ENCODE results near the gene GRK5.
A peak's percentile ranks its signal among the peaks of the same experiment; 100 is the strongest.
"Not testable (repeated sequence)": the region's sequence is repeated elsewhere in the genome, so short reads cannot be mapped to it uniquely, and the experiment has no call there.

The GRK5 gene

DNA sequence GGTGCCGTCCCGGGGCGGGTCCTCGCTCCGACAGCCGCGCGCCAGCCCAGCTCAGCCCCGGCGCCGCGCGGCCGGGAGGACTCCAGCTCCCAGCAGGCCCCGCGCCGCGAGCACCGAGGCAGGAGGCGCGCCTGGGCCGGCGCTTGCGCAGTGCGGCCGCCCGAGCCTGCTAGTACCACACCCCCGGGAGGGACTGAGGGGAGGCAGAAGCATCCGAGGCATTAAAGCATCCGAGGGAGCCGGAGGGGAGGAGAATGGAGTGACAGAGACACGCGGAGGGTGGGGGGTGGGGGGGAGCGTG is at the start of gene GRK5:
Gene GRK5 (plus strand): TSS at position 206 of the 301 bp plus-strand sequence. CDS start 347 bp downstream, outside the sequence.
- DNase-seq (ENCODE audit: low spot score) = peak; percentile 92

DNA sequence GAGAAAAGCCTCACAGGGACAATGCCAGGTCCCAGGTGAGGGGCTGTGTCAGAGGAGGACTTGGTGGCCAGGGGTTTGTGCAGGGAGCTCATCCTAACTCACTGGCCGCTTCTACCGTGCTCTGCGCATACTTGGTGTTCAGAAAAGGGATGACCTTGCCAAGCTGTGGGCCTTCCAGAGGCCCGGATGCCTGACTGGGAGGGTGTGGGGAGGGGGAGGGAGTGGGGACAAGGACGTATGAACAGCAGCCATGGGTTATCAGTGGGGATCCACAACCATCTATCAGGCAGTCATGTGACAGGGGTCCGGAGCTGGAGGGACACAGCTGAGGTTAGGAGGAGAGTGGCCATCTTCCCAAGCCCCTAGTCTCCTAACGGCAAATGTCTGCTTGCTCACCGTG is 48.0 kb upstream of the GRK5 start:
- no peak for DNase-seq (ENCODE audit: low spot score)

DNA sequence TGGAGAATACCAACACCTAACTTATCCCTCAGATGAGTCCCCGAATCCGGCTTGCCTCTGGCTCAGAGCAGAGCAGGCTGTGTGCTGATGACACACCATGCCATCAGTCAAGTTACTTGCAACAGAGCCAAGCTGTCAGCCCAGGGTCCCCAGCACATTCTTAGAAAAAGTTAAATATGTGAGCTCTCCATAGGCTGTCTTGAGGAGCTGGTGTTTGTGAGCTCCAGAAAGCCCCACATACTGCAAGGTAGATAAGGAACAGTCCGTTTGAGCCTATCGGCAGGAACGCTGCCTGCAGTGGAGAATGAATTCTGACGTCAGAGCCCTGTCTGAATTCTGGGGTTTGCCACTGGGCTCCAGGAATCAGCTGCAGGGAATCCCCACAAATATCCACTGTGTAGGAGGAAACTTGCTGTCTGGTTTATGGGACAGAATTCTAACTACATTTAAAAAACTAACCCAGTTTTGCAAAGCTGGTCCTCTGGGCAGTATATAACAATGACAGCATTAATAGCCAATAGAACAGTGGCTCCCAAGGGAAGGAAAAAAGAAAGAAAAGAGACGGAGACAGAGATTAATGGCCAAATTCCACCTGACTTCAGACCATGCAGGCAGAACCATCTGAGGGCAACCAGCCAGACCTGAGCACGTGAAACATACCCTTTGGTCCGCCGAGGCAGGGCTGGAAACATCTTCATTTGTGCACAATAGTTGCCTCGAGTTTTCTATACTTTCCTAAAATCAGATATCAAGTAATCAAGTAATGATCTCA is 45.5 kb upstream of the GRK5 start:
- no peak for DNase-seq (ENCODE audit: low spot score)

DNA sequence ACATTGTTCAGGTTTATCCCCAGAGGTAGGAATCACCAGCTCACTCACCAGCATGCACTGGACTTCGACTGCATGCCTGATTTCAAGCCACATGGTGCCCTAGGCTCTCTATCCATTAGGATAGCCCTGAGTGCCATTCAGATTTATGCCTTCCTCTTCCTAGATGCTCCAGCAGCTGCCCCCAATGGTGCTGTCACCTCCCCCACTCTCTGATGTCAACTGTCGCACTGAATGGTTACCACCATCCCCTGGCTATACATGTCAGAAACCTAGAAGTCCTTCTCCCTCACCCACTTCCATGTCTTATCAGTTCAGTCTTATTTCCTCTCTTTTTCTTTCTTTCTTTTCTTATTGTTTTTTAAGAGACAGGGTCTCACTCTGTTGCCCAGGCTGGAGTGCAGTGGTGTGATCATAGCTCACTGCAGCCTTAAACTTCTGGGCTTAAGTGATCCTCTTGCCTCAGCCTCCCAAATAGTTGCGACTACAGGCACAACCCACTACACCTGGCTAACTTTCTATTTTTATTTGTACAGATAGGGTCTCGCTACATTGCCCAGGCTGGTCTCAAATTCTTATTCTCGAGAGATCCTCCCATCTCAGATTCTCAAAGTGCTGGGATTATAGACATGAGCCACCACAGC is 44.8 kb upstream of the GRK5 start:
- DNase-seq (ENCODE audit: low spot score) = no peak

DNA sequence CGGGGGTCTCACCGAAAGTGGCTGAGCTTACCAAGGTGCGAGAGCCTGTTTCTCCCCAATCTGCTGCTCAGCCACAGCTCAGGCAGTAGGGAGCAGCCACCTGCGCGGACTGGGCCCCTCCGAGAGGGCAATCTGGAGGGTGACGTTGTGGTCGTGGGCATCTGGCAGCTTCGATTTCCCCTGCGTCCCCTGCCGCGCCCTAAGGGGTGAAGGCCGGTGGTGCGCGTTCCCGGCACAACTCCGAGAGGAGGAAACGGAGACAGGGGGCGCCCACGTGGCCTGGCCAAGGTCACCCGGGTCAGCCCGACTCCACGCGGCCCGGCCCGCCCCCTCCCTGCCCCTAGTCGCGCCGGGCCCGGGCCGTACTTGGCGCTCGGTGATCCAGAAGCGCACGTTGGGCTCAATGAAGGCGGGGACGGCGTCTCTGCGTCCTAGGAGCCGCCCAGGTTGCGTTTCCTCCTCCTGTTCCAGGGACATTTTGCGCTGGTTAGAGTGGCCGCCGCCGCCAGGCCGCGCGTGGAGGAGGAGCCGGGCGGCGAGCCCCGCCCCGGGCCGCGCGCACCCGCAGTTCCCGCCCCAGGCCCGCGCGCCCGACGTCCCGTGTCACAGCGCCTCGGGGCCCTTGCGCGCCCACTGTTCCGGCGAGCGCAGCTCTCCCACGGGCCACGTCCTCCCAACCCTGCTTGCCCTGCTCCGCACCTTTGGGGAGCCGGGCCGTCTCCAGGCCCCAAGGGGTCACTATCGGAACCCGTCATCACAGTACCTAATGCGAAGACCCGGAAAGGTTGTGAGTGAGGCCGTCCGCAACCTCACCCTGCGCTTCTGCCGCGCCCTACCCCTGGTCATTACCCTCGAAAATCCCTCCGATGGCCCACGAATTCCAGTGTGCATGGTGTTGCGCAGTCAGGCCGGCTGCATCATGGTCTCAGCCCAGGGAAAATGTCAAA is 41.9 kb upstream of the GRK5 start, which contains the start of gene SFXN4:
Gene SFXN4 (minus strand): TSS at position 544 of the 947 bp plus-strand sequence. CDS start 67 bp downstream, at position 477.
- DNase-seq (ENCODE audit: low spot score) = peak; percentile 90

DNA sequence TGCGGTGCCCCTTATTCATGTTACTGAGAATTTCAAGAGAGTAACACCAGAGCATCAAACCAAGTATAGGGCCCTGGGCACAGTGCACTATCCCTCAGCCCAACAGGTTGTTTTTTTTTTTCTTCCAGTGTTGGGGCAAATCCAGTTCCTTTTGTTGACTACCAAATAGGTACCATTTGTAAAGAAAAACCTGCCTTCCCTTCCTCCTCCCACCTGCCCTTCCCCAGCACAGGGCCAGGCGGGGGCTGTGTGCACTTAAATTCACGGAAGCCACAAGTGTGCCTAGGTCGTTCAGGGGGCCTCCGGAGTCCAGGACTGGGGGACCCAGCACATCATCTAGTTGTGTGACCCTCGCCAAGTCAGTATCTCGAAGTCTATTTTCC is 41.3 kb upstream of the GRK5 start:
- DNase-seq (ENCODE audit: low spot score) = no peak

DNA sequence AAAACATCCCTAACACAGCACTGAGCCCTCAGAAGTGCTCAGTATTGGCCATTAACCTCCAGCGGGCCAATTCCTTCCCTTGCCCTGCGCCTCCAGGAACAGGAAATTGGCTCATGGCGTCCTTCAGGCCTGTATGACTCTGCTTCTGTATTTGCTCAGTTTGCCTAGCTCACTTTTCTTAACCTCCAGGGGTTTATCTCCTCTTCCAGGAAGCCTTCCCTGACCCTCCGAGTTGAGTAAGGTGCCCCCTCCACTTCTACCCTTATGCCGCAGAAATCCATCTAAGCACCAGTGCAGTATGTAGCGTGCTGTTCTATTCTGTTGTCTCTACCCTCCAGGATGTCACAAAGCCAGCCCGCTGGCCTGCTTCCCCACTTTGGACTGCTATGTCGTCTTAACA is 40.8 kb upstream of the GRK5 start:
- DNase-seq (ENCODE audit: low spot score) = no peak

DNA sequence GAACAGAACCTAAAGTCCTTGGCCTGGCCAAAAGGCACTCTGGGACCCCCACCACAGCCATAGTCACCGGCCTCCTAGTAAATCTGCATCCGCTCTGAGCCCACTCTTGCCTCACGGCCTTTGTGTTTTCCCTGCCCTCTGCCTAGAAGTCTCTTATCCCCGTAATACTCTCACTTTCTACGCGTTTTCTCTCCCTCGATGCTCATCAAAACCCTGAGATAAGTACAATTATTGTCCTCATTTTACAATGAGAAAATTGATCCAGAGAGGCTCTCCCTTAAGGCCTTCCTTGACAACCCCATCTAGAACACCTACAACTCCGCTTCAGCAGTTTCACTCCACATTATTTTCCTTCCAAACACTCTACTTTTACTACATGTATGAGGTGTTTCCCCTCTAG is 40.3 kb upstream of the GRK5 start:
- DNase-seq (ENCODE audit: low spot score) = no peak

DNA sequence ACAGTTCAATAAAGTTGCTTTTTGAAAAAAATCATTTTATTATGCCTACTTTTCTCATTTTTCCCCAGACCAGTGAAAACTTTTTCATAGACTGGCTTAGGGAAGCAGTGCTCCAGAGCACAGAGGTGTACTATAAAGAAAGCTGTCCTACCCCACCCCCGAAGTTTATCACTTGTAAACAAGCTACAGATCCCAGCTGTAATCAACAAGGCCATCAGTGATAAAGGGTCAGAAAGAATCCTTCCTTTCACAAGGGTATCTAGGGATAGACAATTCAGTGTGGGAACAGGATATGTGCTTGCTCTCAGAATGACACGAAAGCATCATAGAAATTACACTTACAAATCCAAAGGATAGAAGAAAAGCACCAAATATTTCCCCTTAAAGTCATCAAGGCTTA is 33.3 kb upstream of the GRK5 start:
- DNase-seq (ENCODE audit: low spot score) = no peak

DNA sequence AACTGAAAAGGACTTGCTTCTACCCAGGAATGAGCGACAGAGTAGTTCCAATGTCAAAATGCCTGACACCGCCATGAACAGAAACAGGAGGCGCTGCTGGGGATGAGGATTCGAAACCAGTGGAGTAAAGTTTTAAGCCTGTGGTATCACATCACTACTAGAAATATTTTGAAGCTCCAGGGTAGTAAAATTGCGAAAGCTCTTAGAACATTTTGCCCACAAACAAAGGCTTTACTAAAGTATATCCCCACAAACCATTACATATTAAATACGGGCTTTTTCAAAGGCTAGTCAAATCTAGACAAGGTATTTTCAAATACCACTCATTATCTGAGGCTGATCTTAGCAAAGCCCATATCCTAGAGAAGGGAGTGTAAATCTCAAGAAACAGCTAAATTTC is 31.2 kb upstream of the GRK5 start:
- DNase-seq (ENCODE audit: low spot score) = no peak

DNA sequence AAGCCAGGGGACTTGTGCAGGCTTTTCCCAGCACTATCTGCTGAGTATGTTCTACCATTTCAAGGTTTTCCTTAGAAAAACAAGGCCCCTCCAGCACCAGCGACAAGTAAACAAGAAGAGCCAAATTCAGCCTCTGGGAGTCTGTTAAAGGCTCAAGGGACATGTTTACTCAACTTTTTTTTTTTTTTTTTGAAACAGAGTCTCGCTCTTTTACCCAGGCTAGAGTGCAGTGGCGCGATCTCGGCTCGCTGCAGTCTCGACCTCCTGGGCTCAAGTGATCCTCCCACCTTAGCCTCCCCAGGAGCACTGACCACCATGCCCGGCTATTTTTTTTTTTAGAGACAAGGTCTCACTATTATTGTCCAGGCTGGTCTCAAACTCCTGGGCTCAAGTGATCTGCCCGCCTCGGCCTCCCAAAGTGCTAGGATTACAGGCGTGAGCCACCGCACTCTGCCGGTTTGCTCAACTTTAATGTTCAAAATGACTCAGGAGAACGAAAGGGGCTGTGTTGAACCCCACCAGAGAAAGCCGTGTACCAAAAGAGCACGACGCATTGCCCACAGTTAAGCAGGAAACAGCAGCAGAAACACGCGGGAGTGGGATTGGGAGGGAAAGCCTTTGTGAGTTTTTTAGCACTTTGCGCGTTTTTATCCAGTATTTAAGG is 29.5 kb upstream of the GRK5 start:
- DNase-seq (ENCODE audit: low spot score) = no peak

DNA sequence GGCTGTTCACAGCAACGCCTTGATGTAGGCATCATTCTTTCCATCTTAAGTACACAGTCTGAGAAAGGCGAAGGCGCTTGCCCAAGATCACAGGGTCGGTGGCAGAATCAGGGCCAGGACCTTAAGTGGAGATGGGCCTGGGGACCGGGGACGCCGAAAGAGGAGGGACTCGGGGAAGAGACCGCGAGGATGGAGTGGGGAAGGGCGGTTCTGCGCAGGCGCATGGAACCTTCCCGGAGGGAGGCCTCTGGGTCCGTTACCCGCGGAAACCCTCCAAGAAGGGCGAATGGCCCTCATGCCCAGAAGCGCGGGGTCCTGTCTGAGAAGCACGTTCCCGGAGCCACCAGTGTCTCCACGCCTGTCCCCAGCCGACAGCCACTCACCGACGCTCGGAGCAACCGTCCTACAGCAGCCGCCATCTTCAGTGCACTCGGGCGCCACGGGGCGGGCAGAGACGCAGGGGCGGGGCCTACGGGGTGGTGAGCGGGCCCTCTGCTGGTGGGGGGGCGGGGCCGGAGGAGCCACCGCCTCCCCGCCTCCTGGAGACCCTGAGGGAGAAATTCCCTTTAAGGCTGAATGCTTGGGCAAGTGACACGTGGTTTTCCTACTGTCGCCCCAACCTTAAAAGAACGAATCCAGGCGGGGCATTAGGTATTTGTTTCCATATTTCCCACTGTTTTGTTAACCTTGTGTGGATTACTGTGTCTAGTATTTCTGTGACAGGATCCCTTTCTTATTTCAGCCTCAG is 28.8 kb upstream of the GRK5 start, which contains the start of gene PRDX3:
Gene PRDX3 (minus strand): TSS at position 441 of the 748 bp plus-strand sequence. CDS start 22 bp downstream, at position 419.
- peak; percentile 91 for DNase-seq (ENCODE audit: low spot score)

DNA sequence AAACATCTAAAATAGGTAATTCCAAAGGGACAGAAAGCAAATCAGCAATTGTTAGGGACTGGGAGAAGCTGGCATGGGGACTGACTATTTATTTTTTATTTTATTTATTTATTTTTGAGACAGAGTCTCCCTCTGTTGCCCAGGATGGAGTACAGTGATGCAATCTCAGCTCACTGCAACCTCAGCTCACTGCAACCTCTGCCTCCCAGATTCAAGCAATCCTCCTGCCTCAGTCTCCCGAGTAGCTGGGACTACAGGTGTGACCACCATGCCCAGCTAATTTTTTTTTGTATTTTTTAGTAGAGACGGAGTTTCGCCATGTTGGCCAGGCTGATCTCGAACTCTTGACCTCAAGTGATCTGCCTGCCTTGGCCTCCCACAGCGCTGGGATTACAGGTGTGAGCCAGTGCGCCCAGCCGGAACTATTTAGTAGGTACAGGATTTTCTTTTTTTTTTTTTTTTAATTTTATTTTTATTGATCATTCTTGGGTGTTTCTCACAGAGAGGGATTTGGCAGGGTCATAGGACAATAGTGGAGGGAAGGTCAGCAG is 26.4 kb upstream of the GRK5 start:
- not testable (repeated sequence) for DNase-seq (ENCODE audit: low spot score)

DNA sequence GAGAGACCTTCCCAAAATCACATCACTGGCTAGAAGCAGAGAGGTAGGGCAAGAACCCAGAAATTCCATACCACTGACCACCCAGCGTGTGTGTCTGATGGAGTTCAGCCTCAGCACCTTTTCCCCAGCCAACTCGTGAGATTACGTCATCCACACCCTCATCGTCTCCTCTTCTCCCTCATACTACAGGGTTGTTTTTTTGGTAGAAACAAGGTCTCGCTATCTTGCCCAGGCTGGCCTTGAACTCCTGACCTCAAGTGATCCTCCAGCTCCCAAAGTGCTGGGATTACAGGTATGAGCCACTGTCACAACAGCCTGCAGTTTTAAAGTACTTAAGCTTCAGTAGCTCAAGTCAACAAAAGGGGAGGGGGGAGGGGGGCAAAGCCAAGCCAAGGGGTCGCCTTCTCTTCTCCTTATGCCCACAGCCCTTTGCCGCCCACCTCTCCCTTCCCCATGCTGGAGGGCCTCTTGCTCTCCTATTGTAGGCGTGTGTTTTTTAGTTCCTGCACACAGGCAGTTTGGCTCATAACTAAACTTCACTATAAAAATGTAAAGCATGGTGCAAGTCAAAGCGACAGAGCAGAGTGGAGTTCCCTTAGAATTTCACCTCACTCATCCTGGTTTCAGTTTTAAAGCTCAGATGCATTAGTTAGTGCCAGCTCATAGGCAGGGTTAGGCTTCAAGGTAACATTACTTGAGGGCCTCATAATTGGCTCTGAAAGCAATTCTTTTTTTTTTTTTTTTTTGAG is 23.5 kb upstream of the GRK5 start:
- DNase-seq (ENCODE audit: low spot score) = no peak

DNA sequence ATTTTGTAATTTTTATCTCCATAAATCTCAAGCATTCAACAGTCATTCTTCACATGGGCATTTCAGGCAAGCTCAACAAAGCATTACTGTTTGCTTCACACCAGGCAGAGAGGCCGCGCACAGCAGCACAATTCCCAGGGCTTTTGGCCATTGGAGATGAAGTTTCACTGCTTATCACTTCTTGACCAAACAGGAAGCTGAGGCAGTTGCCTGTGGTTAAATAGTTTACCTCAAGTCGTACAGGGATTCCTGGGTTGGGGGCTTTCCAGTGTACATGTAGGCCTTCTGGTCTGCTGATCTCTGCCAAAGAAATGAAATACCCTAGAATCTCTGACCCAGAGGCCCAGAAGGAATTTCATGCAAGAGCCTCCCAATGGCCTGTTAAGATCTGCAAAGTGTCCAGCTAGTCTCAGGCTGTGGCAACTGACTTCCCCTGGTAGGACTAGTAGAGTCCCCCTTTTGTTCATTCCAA is 17.5 kb upstream of the GRK5 start:
- DNase-seq (ENCODE audit: low spot score) = no peak

DNA sequence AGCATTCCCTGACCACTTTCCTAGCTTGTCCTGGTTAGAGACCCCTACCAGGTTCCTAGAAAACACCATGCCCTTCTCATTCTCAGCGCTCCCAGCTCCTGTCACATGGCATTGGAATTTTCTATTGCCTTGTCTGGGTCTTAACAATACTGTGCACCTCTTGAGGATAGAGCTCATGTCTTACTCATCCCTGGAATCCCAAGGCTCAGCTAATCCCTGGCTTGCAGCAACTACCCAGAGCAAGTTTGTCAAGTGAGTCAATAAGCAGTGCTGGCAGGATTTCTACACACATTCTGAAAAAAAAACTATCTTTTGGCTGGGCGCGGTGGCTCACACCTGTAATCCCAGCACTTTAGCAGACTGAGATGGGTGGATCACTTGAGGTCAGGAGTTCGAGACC is 17.0 kb upstream of the GRK5 start:
- peak; percentile 26 for DNase-seq (ENCODE audit: low spot score)

DNA sequence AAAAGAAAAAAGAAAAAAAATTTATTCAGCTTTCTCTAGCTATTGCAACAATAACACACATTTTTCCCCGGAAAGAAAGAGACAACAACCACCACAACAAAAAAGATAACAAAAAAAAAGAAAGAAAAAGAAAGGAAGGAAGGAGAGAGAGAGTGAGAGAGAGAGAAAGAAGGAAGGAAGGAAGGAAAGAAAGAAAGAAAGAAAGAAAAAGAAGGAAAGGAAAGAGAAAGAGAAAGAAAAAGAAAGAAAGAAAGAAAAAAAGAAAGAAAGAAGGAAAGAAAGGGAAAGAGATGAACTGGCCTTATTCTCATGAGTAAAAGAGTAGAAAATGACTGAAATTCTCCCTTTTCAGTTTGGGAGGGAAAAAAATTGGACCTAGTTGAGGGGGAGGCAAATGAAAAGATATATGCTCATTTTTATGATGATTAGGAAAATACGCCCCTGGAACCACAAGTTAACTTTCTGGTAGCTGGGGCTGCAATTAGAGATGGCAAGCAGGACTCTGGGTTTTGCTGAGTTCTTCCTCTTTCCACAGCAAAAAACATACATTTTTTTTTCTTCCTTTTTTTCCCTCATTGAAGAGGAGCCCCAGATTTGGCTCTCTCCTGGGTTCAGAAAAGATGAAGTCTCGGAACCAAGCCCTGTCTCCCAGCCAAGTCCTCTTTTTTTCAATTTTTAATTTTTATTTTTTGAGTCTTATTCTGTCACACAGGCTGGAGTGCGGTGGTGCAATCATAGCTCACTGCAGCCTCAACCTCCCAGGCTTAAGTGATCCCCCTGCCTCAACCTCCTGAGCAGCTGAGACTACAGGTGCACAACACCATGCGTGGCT is 16.2 kb upstream of the GRK5 start:
- no peak for DNase-seq (ENCODE audit: low spot score)

DNA sequence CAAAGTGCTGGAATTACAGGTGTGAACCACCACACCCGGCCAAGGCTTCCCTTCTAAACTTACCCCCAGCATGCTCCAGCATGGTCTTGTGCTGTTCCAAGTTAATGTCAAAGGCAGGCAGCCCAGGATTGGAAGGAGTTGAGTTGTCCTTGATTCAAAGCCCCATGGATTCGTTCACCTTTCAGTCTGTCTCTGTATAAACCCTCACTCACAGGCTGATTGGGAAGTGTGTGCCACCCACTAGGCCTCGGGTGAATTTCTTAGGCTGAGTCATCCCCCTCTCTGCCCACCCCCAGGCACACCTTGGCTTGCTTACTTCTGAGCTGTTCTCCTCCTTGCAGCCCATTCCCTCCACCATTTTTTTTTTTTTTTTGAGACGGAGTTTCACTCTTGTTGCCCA is 15.5 kb upstream of the GRK5 start:
- no peak for DNase-seq (ENCODE audit: low spot score)

DNA sequence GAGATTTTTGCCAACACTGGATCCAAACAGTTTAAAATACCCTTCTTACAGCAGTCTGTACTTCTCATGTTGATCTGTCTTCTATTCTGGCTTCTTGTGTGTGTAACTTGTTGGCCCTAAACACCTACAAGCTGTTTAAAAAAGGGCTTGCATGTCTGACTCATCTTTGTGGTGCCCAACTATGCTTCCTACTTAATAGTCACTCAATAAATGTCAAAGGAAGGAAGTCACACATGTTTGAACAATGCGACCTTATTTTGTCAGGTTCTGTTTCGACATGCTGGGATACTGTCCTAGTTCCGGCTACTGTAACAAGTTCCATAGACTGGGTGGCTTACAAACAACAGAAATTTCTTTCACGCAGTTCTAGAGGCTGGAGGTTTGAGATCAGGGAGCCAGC is 9.4 kb upstream of the GRK5 start:
- DNase-seq (ENCODE audit: low spot score) = no peak
